K562 (cell line): Measurements from ENCODE around the gene HELZ. TPM values are rescaled to one million over a fixed set of nuclear protein-coding genes. Genes with fewer than 3 reads are reported as not detected.

Experiments
- ATAC-seq: fragments of 200-7000 bp; cut with Tn5 transposase; 3 replicates; pipeline ENCODE4 v1.9.1; 2020; ENCODE audit warnings: moderate library complexity
- BruUV-seq: library from RNA; stranded (reverse); fragments of 400-500 nt; replicated peaks from 2 replicates; lab custom pipeline; 2021; lab: Mats Ljungman, UMichigan
- CTCF ChIA-PET: fragments of 300-600 bp; formaldehyde crosslinking; extraction: SDS; loops from one replicate; lab custom pipeline; 2021; ENCODE audit warnings: low intra/inter-chr PET ratio; lab: Yijun Ruan, JAX
- POLR2A ChIA-PET: fragments of 300-600, 350-650 bp; sonication (Branson Sonifier 250); formaldehyde crosslinking; extraction: SDS; loops from one replicate; lab custom pipeline; 2021; ENCODE audit warnings: antibody characterized with exemption, inconsistent platforms; lab: Yijun Ruan, JAX
- DNase-seq, 4 experiments: peaks; one replicate each; pipeline versions ENCODE4 v3.0.0 to v3.0.0-alpha.2; 2011 to 2018; ENCODE audit warnings: low spot score in 3 of 4, mixed read lengths in 3 of 4; ENCODE audit errors: extremely low read depth in 1 of 4
- FAIRE-seq: peaks from 2 replicates; lab custom pipeline; 2011; peaks lifted over from hg19 to GRCh38; lab: Jason Lieb, UNC
- H2AFZ ChIP-seq: 2 replicates; pipeline ENCODE4 v1.6.0; 2011; ENCODE audit warnings: low read depth, low read length, control low read depth, inconsistent platforms
- H3K27ac ChIP-seq: fragments of 200-600 bp; 3 replicates; pipeline ENCODE4 v1.8.0; 2011; ENCODE audit warnings: low read depth, mild to moderate bottlenecking, control low read depth, inconsistent platforms, low read length, moderate library complexity, mixed read lengths; ENCODE audit errors: extremely low read depth
- H3K27me3 ChIP-seq, 2 experiments: fragments of 300-600 bp in 1 of 2; 2 replicates in 1 of 2; 3 replicates in 1 of 2; pipeline versions ENCODE4 v1.6.0 to v1.8.0; 2011; ENCODE audit warnings: inconsistent platforms in 2 of 2, low read length in 2 of 2, mild to moderate bottlenecking in 1 of 2, mixed read lengths in 1 of 2, moderate library complexity in 1 of 2; ENCODE audit not compliant: control insufficient read depth in 2 of 2, insufficient read depth in 2 of 2
- H3K36me3 ChIP-seq: fragments of 300-600 bp; 3 replicates; pipeline ENCODE4 v1.8.0; 2011; ENCODE audit warnings: mild to moderate bottlenecking, low read length, inconsistent platforms; ENCODE audit not compliant: control insufficient read depth, insufficient read depth
- H3K4me1 ChIP-seq, 2 experiments: fragments of 200-600 bp in 1 of 2; replicated peaks in 1 of 2; 2 replicates in 1 of 2; 3 replicates in 1 of 2; pipeline versions ENCODE4 v1.5.1 to v1.8.0; 2011; ENCODE audit warnings: inconsistent platforms in 2 of 2, low read length in 2 of 2, mild to moderate bottlenecking in 1 of 2, mixed read lengths in 1 of 2, moderate library complexity in 1 of 2; ENCODE audit not compliant: control insufficient read depth in 2 of 2, insufficient read depth in 2 of 2
- H3K4me2 ChIP-seq: 2 replicates; pipeline ENCODE4 v1.6.1; 2011; ENCODE audit warnings: low read length, control low read depth, inconsistent platforms, mixed read lengths; ENCODE audit not compliant: insufficient read depth
- H3K4me3 ChIP-seq: fragments of 200-600 bp; sonication (generic), shearing (Covaris generic); 2 replicates; pipeline ENCODE4 v1.5.1; 2016; ENCODE audit warnings: control low read depth, inconsistent platforms
- H3K79me2 ChIP-seq: fragments of 200-600 bp; 3 replicates; pipeline ENCODE4 v1.8.0; 2011; ENCODE audit warnings: low read length, inconsistent platforms; ENCODE audit not compliant: control insufficient read depth, insufficient read depth
- H3K9ac ChIP-seq, 2 experiments: 2 replicates each; pipeline versions ENCODE4 v1.6.0 to v1.6.1; 2011; ENCODE audit warnings: low read depth in 2 of 2, low read length in 2 of 2, control low read depth in 1 of 2, inconsistent platforms in 1 of 2, mild to moderate bottlenecking in 1 of 2, mixed read lengths in 1 of 2; ENCODE audit not compliant: insufficient read depth in 1 of 2
- H3K9me1 ChIP-seq: one replicate; pipeline ENCODE4 v1.6.0; 2011; ENCODE audit warnings: inconsistent platforms, mild to moderate bottlenecking, low read length, moderate library complexity; ENCODE audit not compliant: control insufficient read depth, insufficient read depth
- H3K9me3 ChIP-seq: replicated peaks from 2 replicates; pipeline ENCODE4 v1.5.1; 2011; ENCODE audit warnings: low read depth, low read length, inconsistent platforms; ENCODE audit not compliant: control insufficient read depth, insufficient read depth
- H4K20me1 ChIP-seq: replicated peaks from 2 replicates; pipeline ENCODE4 v1.6.1; 2011; ENCODE audit warnings: low read length, inconsistent platforms, mixed read lengths; ENCODE audit not compliant: control insufficient read depth, insufficient read depth
- HMGN3 ChIP-seq: IDR thresholded peaks from 2 replicates; pipeline ENCODE4 v1.6.1; 2011; ENCODE audit warnings: borderline replicate concordance, low read depth, mild to moderate bottlenecking, mixed read lengths, low read length; ENCODE audit not compliant: insufficient read length; ENCODE audit errors: extremely low read depth
- MYNN ChIP-seq, 2 experiments: sonication (generic); formaldehyde crosslinking in 1 of 2; IDR thresholded peaks; 2 replicates each; pipeline versions ENCODE4 v1.5.0 to v1.6.1; 2016 to 2020; ENCODE audit warnings: antibody characterized with exemption in 1 of 2, missing genetic modification reagents in 1 of 2
- PML ChIP-seq: IDR thresholded peaks from 2 replicates; pipeline ENCODE4 v1.6.1; 2012; ENCODE audit warnings: low read length, inconsistent platforms
- SRSF7 ChIP-seq: fragments of 200-400 bp; formaldehyde crosslinking; optimal IDR thresholded peaks from 2 replicates; pipeline ENCODE3; 2017; ENCODE audit warnings: mild to moderate bottlenecking, low read depth, low read length
- TARDBP ChIP-seq: fragments of 450-650 bp; IDR thresholded peaks from 2 replicates; pipeline ENCODE4 v1.6.1; 2016
- WGBS: fragments of 100-300 bp; shearing (Covaris generic); methylation state at CpG from one replicate; pipeline ENCODE4 v1.1.6; 2016; ENCODE audit warnings: low coverage, mixed read lengths; ENCODE audit not compliant: insufficient coverage; ENCODE audit errors: missing lambda C conversion rate; 5-methylcytosine and 5-hydroxymethylcytosine counted together
- in situ Hi-C: fragments of 300-500 bp; cut with MboI; formaldehyde crosslinking; loops from 4 replicates; pipeline ENCODE4 v1.15.0; 2018; ENCODE audit warnings: inconsistent platforms, mixed read lengths
- intact Hi-C: fragments of 100-400 bp; cut with micrococcal nuclease; formaldehyde crosslinking; loops from 2 replicates; pipeline ENCODE4 v1.14.2; 2022
- polyA plus RNA-seq, 8 experiments: library from polyadenylated mRNA; depleted of rRNA in 4 of 8; stranded (reverse) in 5 of 8; unstranded in 3 of 8; fragments of >200 nt; fragmentation: Nextera tagmentation in 2 of 8; fragmentation: Illumina TruSeq in 1 of 8; extraction: Ambion mirVana in 2 of 8; extraction: Trizol in 1 of 8; gene quantifications; 2 replicates each; pipeline versions ENCODE4 v1.2.1 to v1.2.3, GENCODE V29; 2011 to 2014; ENCODE audit warnings: inconsistent platforms in 1 of 8, missing spikeins in 1 of 8
- total RNA-seq, 7 experiments: library from RNA; depleted of rRNA in 6 of 7; stranded (reverse); fragments of >200 nt in 6 of 7; fragmentation: Illumina TruSeq in 2 of 7; extraction: Trizol in 2 of 7; gene quantifications; 2 replicates each; pipeline versions ENCODE4 v1.2.1 to v1.2.3, GENCODE V29; 2011 to 2021; ENCODE audit warnings: low replicate concordance in 1 of 7
- TF ChIP-seq, protein P1 (sequence below): fragments of 450-650 bp; IDR thresholded peaks from 2 replicates; pipeline ENCODE4 v1.6.1; 2016; ENCODE audit warnings: missing biosample characterization, missing genetic modification characterization
- TF ChIP-seq, protein P2 (sequence below): fragments of 450-650 bp; formaldehyde crosslinking; IDR thresholded peaks from 2 replicates; pipeline ENCODE4 v1.4.0; 2022; ENCODE audit warnings: missing genetic modification characterization
- TF ChIP-seq, protein P3 (sequence below): fragments of 450-650 bp; IDR thresholded peaks from 2 replicates; pipeline ENCODE4 v1.6.1; 2016

HELZ gene
- total and polyA plus RNA-seq, 9 of the 15 experiments (the other 6 are each of a cell fraction or from before 2014, with no cell fraction given): 5.2 to 39.8 (median 17.3) TPM

DNA sequence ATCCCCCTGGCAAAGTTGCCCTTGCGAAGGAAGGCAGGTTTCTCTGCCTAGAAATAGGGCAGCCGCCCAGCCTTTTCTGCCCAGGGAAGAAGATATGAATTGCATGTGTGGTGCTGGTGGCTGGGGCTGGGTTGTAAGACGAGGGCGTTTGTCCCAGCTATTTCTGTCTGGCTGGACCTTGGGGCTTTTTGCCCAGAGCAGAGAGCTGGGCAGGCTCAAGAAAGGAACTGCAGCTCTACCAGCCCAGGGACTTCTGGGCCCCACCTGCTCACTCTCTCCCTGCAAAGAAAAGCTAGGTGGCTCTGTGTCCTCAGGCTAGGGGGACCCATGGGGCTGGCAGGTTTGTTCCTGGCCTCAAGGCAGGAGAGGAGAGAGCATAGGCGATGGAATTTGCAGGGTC, 200.1 kb downstream of the HELZ start (continued):
- TF ChIP-seq, protein P1, sequence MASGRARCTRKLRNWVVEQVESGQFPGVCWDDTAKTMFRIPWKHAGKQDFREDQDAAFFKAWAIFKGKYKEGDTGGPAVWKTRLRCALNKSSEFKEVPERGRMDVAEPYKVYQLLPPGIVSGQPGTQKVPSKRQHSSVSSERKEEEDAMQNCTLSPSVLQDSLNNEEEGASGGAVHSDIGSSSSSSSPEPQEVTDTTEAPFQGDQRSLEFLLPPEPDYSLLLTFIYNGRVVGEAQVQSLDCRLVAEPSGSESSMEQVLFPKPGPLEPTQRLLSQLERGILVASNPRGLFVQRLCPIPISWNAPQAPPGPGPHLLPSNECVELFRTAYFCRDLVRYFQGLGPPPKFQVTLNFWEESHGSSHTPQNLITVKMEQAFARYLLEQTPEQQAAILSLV (tag): no peak
- TF ChIP-seq, protein P2, sequence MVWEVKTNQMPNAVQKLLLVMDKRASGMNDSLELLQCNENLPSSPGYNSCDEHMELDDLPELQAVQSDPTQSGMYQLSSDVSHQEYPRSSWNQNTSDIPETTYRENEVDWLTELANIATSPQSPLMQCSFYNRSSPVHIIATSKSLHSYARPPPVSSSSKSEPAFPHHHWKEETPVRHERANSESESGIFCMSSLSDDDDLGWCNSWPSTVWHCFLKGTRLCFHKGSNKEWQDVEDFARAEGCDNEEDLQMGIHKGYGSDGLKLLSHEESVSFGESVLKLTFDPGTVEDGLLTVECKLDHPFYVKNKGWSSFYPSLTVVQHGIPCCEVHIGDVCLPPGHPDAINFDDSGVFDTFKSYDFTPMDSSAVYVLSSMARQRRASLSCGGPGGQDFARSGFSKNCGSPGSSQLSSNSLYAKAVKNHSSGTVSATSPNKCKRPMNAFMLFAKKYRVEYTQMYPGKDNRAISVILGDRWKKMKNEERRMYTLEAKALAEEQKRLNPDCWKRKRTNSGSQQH (CRISPR knock-in tag): no peak
- TF ChIP-seq TARDBP: no peak
- TF ChIP-seq PML: no peak

DNA sequence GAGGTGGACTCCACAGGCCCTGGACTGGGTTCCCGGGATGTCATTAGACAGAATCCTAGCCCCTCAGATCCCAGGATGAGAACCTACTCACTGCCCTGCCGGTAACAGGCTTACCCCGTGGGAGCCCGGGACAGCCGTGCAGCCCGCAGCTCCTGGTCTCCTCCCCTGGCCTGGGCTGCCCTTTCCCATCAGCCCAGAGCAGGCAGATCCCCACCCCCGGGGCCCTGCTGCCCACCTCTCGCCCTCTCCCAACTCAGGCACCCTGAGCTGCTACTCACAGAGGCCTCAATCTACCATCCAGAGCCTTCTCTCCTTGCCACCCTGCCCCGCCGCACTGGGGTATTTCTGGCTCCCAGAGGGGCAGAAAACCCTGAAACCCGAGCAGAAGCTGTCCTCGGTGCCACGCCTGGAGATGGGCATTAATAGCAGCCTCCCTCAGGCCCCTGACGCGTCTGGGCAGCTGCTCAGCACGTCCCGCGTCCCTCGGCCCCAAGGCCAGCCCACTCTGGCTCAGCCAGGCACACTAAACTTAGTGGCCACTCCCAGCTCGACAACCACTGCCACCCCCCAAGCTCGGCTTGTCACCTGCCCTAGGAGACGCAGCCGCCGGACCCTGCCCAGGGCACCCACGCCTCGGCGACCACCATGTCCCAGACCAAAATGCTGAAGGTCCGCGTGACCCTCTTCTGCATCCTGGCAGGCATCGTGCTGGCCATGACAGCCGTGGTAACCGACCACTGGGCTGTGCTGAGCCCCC, 200.8 kb downstream of the HELZ start, which contains the start of gene CACNG1:
Gene CACNG1 (plus strand): TSS at position 539 of the 757 bp plus-strand sequence. CDS start 107 bp downstream, at position 646.
- POLR2A ChIA-PET: interaction anchor here (0.6 to 1.5 kb wide), 3 partner anchors 25 to 175 kb away, joined by 3 read pairs; no protein-coding TSS in a partner anchor
- no TSS peak for BruUV-seq
- 3% methylated on average over 29 of the region's 32 CpGs for WGBS
- Histone ChIP-seq H3K4me3 (no peak within 1 kb of the TSS), H3K9me1 (no peaks in the 10 kb centered on the region), H3K9ac (no peak within 1 kb of the TSS), H3K27me3 (peaks cover 29 to 69% of the 10 kb centered on the region in 2 experiments), H4K20me1 (no peaks in the 10 kb centered on the region), H3K36me3 (no peaks in the 10 kb centered on the region), H3K79me2 (no peaks in the 10 kb centered on the region), H3K4me1 (peaks cover 0 to 8% of the 10 kb centered on the region in 2 experiments; a peak in 2 of 5 replicates), H3K27ac (no peak within 1 kb of the TSS), H3K9me3 (no peaks in the 10 kb centered on the region), H3K4me2 (no peak within 1 kb of the TSS), H2AFZ (no peak within 1 kb of the TSS)
- in situ Hi-C loops: no loop called here
- FAIRE-seq: no peak
- CTCF ChIA-PET: no interaction called here
- DNase-seq: no peak
- ATAC-seq: no peak; the same call in 1 of the 3 replicates
- TF ChIP-seq SRSF7: no peak
- no peak for TF ChIP-seq MYNN (IDR thresholded peaks at IDR 0.05)
- no peak for TF ChIP-seq MYNN (CRISPR knock-in tag; IDR thresholded peaks at IDR 0.05)
- TF ChIP-seq HMGN3: no peak
- TF ChIP-seq, protein P3, sequence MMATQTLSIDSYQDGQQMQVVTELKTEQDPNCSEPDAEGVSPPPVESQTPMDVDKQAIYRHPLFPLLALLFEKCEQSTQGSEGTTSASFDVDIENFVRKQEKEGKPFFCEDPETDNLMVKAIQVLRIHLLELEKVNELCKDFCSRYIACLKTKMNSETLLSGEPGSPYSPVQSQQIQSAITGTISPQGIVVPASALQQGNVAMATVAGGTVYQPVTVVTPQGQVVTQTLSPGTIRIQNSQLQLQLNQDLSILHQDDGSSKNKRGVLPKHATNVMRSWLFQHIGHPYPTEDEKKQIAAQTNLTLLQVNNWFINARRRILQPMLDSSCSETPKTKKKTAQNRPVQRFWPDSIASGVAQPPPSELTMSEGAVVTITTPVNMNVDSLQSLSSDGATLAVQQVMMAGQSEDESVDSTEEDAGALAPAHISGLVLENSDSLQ: no peak
- intact Hi-C loops: no loop called here
